HepG2 (cell line): ENCODE measurements around the gene FKBP10. TPM values are rescaled to one million over a fixed set of nuclear protein-coding genes. Genes with fewer than 3 reads are reported as not detected.

Experiments
- ATAC-seq: fragments of 200-7000 bp; cut with Tn5 transposase; 3 replicates; pipeline ENCODE4 v1.9.1; 2020; ENCODE audit warnings: mild to moderate bottlenecking, moderate library complexity
- BruUV-seq: library from RNA; stranded (reverse); fragments of 400-500 nt; replicated peaks from 2 replicates; lab custom pipeline; 2021; lab: Mats Ljungman, UMichigan
- CTCF ChIA-PET: fragments of 300-600 bp; formaldehyde crosslinking; extraction: SDS; loops from one replicate; lab custom pipeline; 2021; ENCODE audit warnings: low total read pairs, inconsistent platforms, low intra/inter-chr PET ratio; lab: Yijun Ruan, JAX
- POLR2A ChIA-PET: fragments of 350-600 bp; sonication (Branson Sonifier 250); formaldehyde crosslinking; loops from one replicate; lab custom pipeline; 2020; ENCODE audit warnings: antibody characterized with exemption, inconsistent platforms; lab: Yijun Ruan, JAX
- DNase-seq: peaks from one replicate; pipeline ENCODE4 v3.0.0-alpha.2; 2015; ENCODE audit warnings: low spot score
- FAIRE-seq: peaks from 3 replicates; lab custom pipeline; 2011; peaks lifted over from hg19 to GRCh38; lab: Jason Lieb, UNC
- H2AFZ ChIP-seq: one replicate; pipeline ENCODE4 v1.6.1; 2011; ENCODE audit warnings: low read length, inconsistent platforms
- H3K27ac ChIP-seq: fragments of 300-600 bp; 3 replicates; pipeline ENCODE4 v1.8.0; 2011; ENCODE audit warnings: mixed run types, mild to moderate bottlenecking, mixed read lengths, low read length, inconsistent platforms; ENCODE audit not compliant: insufficient read depth; ENCODE audit errors: extremely low read length
- H3K27me3 ChIP-seq, 2 experiments: fragments of 200-600 bp in 1 of 2; 2 replicates in 1 of 2; 3 replicates in 1 of 2; pipeline versions ENCODE4 v1.6.0 to v1.8.0; 2011; ENCODE audit warnings: low read length in 2 of 2, mild to moderate bottlenecking in 2 of 2, moderate library complexity in 2 of 2, inconsistent platforms in 1 of 2; ENCODE audit not compliant: insufficient read depth in 2 of 2, control insufficient read depth in 1 of 2
- H3K36me3 ChIP-seq, 2 experiments: fragments of 200-600 bp in 1 of 2; replicated peaks in 1 of 2; 2 replicates in 1 of 2; 3 replicates in 1 of 2; pipeline versions ENCODE4 v1.5.1 to v1.8.0; 2011; ENCODE audit warnings: low read length in 2 of 2, inconsistent platforms in 1 of 2; ENCODE audit not compliant: insufficient read depth in 2 of 2, control insufficient read depth in 1 of 2
- H3K4me1 ChIP-seq: 2 replicates; pipeline ENCODE4 v1.5.1; 2012; ENCODE audit warnings: low read length, inconsistent platforms; ENCODE audit not compliant: insufficient read depth
- H3K4me2 ChIP-seq: 2 replicates; pipeline ENCODE4 v1.6.0; 2011; ENCODE audit warnings: low read depth, low read length, inconsistent platforms
- H3K4me3 ChIP-seq, 3 experiments: fragments of 200-600 bp in 1 of 3; sonication (generic), shearing (Covaris generic) in 1 of 3; replicated peaks in 1 of 3; 2 replicates each; pipeline ENCODE4 v1.5.1; 2011 to 2016; ENCODE audit warnings: low read length in 3 of 3, inconsistent platforms in 2 of 3, low read depth in 2 of 3, mild to moderate bottlenecking in 2 of 3, control low read depth in 1 of 3, mixed read lengths in 1 of 3; ENCODE audit not compliant: insufficient read depth in 1 of 3
- H3K79me2 ChIP-seq: one replicate; pipeline ENCODE4 v1.6.1; 2011; ENCODE audit warnings: low read length, inconsistent platforms; ENCODE audit not compliant: insufficient read depth
- H3K9ac ChIP-seq: 2 replicates; pipeline ENCODE4 v1.6.0; 2011; ENCODE audit warnings: mild to moderate bottlenecking, low read depth, low read length, inconsistent platforms; ENCODE audit not compliant: insufficient read depth
- H3K9me3 ChIP-seq: 2 replicates; pipeline ENCODE4 v1.5.1; 2012; ENCODE audit warnings: mild to moderate bottlenecking, low read length
- H4K20me1 ChIP-seq: 2 replicates; pipeline ENCODE4 v1.6.0; 2011; ENCODE audit warnings: inconsistent platforms, mild to moderate bottlenecking, low read length, moderate library complexity; ENCODE audit not compliant: insufficient read depth
- ATF7-NPFF ChIP-seq: sonication (generic); formaldehyde crosslinking; IDR thresholded peaks from 2 replicates; pipeline ENCODE4 v1.8.1; 2023; ENCODE audit warnings: mild to moderate bottlenecking, low read depth, missing genetic modification reagents, moderate library complexity
- DMAP1 ChIP-seq: IDR thresholded peaks from 2 replicates; pipeline ENCODE4 v1.6.1; 2016
- FOXM1 ChIP-seq: sonication (generic); formaldehyde crosslinking; IDR thresholded peaks from 2 replicates; pipeline ENCODE4 v1.5.0; 2020; ENCODE audit warnings: missing genetic modification reagents
- GATA4 ChIP-seq: sonication (generic); IDR thresholded peaks from 2 replicates; pipeline ENCODE4 v1.6.1; 2016; ENCODE audit warnings: antibody characterized with exemption, low read depth, borderline replicate concordance
- HDAC1 ChIP-seq: sonication (generic); formaldehyde crosslinking; IDR thresholded peaks from 2 replicates; pipeline ENCODE4 v1.5.1; 2020; ENCODE audit warnings: mild to moderate bottlenecking, missing genetic modification reagents
- MATR3 ChIP-seq: sonication (generic); formaldehyde crosslinking; IDR thresholded peaks from 2 replicates; pipeline ENCODE4 v1.4.0; 2020; ENCODE audit warnings: missing genetic modification reagents
- NONO ChIP-seq, 2 experiments: fragments of 450-650 bp in 1 of 2; sonication (generic) in 1 of 2; formaldehyde crosslinking in 1 of 2; IDR thresholded peaks in 1 of 2; conservative IDR thresholded peaks in 1 of 2; 2 replicates each; pipeline versions ENCODE4 v1.6.1 to v1.8.0; 2017 to 2022; ENCODE audit warnings: mild to moderate bottlenecking in 1 of 2, missing genetic modification reagents in 1 of 2, moderate library complexity in 1 of 2
- POLR2AphosphoS5 ChIP-seq: IDR thresholded peaks from 2 replicates; pipeline ENCODE4 v1.6.1; 2012; ENCODE audit warnings: low read depth, low read length
- RNF2 ChIP-seq: fragments of 450-650 bp; conservative IDR thresholded peaks from 2 replicates; pipeline ENCODE4 v1.6.1; 2016; ENCODE audit warnings: low read depth
- TARDBP ChIP-seq: sonication (generic); formaldehyde crosslinking; IDR thresholded peaks from 2 replicates; pipeline ENCODE4 v1.8.0; 2022; ENCODE audit warnings: mild to moderate bottlenecking, missing genetic modification reagents
- TMF1 ChIP-seq: sonication (generic); formaldehyde crosslinking; IDR thresholded peaks from 2 replicates; pipeline ENCODE4 v1.8.1; 2022; ENCODE audit warnings: low read depth, missing genetic modification reagents
- ZNF232 ChIP-seq: sonication (generic); formaldehyde crosslinking; IDR thresholded peaks from 2 replicates; pipeline ENCODE4 v1.4.0; 2020; ENCODE audit warnings: missing genetic modification reagents, borderline replicate concordance
- ZNF235 ChIP-seq: sonication (generic); formaldehyde crosslinking; IDR thresholded peaks from 2 replicates; pipeline ENCODE4 v1.8.1; 2023; ENCODE audit warnings: mild to moderate bottlenecking, missing genetic modification reagents, borderline replicate concordance
- ZNF562 ChIP-seq: sonication (generic); formaldehyde crosslinking; IDR thresholded peaks from 2 replicates; pipeline ENCODE4 v1.8.0; 2022; ENCODE audit warnings: missing genetic modification reagents, borderline replicate concordance
- ZNF644 ChIP-seq: IDR thresholded peaks from 2 replicates; pipeline ENCODE4 v1.6.1; 2016; ENCODE audit warnings: low read depth
- ZNF749 ChIP-seq: sonication (generic); formaldehyde crosslinking; IDR thresholded peaks from 2 replicates; pipeline ENCODE4 v1.8.0; 2022; ENCODE audit warnings: mild to moderate bottlenecking, missing genetic modification reagents, moderate library complexity, borderline replicate concordance
- ZNF792 ChIP-seq: IDR thresholded peaks from 2 replicates; pipeline ENCODE4 v1.6.1; 2016
- WGBS: methylation state at CpG from one replicate; pipeline ENCODE4 v1.1.6; 2017; ENCODE audit warnings: low lambda C conversion rate; 5-methylcytosine and 5-hydroxymethylcytosine counted together
- in situ Hi-C: cut with HindIII; loops from 2 replicates; pipeline ENCODE4 v1.10.0; 2017; ENCODE audit warnings: low pct_unique_long_range_greater_than_20kb; ENCODE audit not compliant: extremely low pct_ligation_motif_present
- intact Hi-C: fragments of 100-400 bp; cut with micrococcal nuclease; formaldehyde crosslinking; loops from one replicate; pipeline ENCODE4 v1.10.0; 2022; ENCODE audit not compliant: unreplicated experiment
- polyA plus RNA-seq, 8 experiments: library from polyadenylated mRNA; depleted of rRNA in 3 of 8; stranded (reverse) in 7 of 8; unstranded in 1 of 8; fragments of >200 nt; fragmentation: Illumina TruSeq in 4 of 8; extraction: Trizol in 4 of 8; gene quantifications; 2 replicates each; pipeline versions ENCODE4 v1.2.1 to v1.2.3, GENCODE V29; 2011 to 2016; ENCODE audit warnings: low read depth in 4 of 8, missing spikeins in 1 of 8, mixed read lengths in 1 of 8; ENCODE audit not compliant: insufficient read depth in 1 of 8
- total RNA-seq, 5 experiments: library from RNA; depleted of rRNA; stranded (reverse); fragments of >200 nt; fragmentation: Illumina TruSeq; extraction: Trizol; gene quantifications; 2 replicates each; pipeline ENCODE4 v1.2.3, GENCODE V29; 2016; ENCODE audit warnings: low read depth in 1 of 5
- TF ChIP-seq, protein P1 (sequence below): sonication (generic); formaldehyde crosslinking; conservative IDR thresholded peaks from 2 replicates; pipeline ENCODE4 v1.4.0; 2020; ENCODE audit warnings: missing genetic modification reagents
- TF ChIP-seq, protein P2 (sequence below): sonication (generic); formaldehyde crosslinking; conservative IDR thresholded peaks from 2 replicates; pipeline ENCODE4 v1.8.0; 2022; ENCODE audit warnings: mild to moderate bottlenecking, moderate library complexity, missing genetic modification reagents
- TF ChIP-seq, protein P3 (sequence below): sonication (generic); formaldehyde crosslinking; IDR thresholded peaks from 2 replicates; pipeline ENCODE4 v1.4.0; 2020; ENCODE audit warnings: mild to moderate bottlenecking, low read depth, missing genetic modification reagents
- TF ChIP-seq, protein P4 (sequence below): sonication (generic); formaldehyde crosslinking; IDR thresholded peaks from 2 replicates; pipeline ENCODE4 v1.4.0; 2020; ENCODE audit warnings: missing genetic modification reagents

The FKBP10 gene
- total and polyA plus RNA-seq, 2 of the 13 experiments (the other 11 are each of a cell fraction or from before 2014, with no cell fraction given), result 149 to 573 TPM

DNA sequence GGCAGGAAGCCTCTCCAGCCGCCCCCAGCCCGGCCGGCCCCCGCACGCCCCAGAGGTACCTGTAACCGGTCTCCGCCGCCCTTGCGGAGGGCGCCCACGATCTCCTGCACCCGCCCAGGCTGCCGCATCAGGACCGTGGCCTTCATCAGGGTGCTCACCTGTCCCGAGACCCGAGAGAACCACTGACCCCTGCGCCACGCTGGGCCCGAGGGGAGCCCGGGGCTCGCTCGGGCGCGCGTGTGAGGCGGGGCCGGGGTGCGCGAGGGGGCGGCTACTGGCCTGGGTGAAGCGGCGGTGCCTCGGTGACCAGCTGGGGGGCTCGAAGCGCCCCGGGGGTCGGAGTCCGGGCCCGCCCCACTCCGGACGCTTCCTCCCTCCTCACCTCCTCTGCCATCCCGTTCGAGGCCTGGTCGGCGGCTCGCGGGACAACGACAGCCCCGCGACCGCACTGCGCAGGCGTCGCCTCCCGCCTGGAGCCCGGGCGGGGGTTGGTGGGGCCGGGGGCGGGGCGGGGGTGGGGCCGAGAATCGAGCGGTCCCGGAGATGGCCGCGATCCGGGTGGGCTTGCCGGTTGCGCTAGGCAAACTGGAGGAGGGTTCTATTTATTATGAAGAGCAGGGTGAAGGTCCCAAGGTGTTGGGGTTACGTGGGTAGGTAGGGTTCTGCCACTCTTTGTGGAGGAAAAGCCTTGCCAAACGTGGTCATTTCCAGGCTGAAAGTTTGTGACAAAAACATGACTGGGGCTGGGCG lies 23.2 kb downstream of the FKBP10 start, which contains the start of gene NT5C3B:
Gene NT5C3B (minus strand): TSS at position 433 of the 750 bp plus-strand sequence. CDS start 39 bp downstream, at position 394.
- Histone ChIP-seq H3K36me3 (peaks cover 6 to 15% of the 10 kb centered on the region in 2 experiments), H3K4me3 (peak within 1 kb of the TSS; percentile 77 to 94 (median 93)), H3K9ac (peak within 1 kb of the TSS; percentile 82), H3K4me2 (peak within 1 kb of the TSS; percentile 80), H3K27me3 (no peaks in the 10 kb centered on the region), H3K9me3 (no peaks in the 10 kb centered on the region), H2AFZ (peak within 1 kb of the TSS; percentile 88), H3K79me2 (peaks cover 9% of the 10 kb centered on the region), H4K20me1 (no peaks in the 10 kb centered on the region), H3K27ac (peak within 1 kb of the TSS; percentile 53), H3K4me1 (peaks cover 38% of the 10 kb centered on the region)
- no peak for FAIRE-seq
- 2% methylated on average over 30 of the region's 72 CpGs for WGBS
- CTCF ChIA-PET, result no interaction called here
- peak; percentile 89 for ATAC-seq
- peak; percentile 52 for DNase-seq
- POLR2A ChIA-PET, result interaction anchor here (1.3 to 1.9 kb wide), 5 partner anchors 9 to 123 kb away, joined by 3 to 9 read pairs (median 4); partner anchors contain the start of genes FKBP10, KLHL11 and P3H4
- intact Hi-C loops, result no loop called here
- in situ Hi-C loops, result no loop called here
- no TSS peak for BruUV-seq
- TF ChIP-seq ZNF792 (CRISPR knock-in tag) (no peak; the same call in 1 of the 2 replicates), MATR3 (no peak), ZNF749 (CRISPR knock-in tag) (peak; percentile 74; the same call in 1 of the 2 replicates), NONO (IDR thresholded peaks at IDR 0.05) (no peak), NONO (CRISPR knock-in tag; conservative IDR thresholded peaks at IDR 0.05) (peak; percentile 81), ZNF644 (CRISPR knock-in tag) (no peak), HDAC1 (CRISPR knock-in tag) (peak; percentile 79), TMF1 (CRISPR knock-in tag) (no peak), TARDBP (0 out of 2 replicates have a peak, but pooled peaks have one; percentile 28), POLR2AphosphoS5 (peak; percentile 80), GATA4 (peak; percentile 19; the same call in 1 of the 2 replicates), ATF7-NPFF (CRISPR knock-in tag) (no peak), DMAP1 (CRISPR knock-in tag) (peak; percentile 52), FOXM1 (CRISPR knock-in tag) (no peak), ZNF232 (no peak), ZNF235 (CRISPR knock-in tag) (0 out of 2 replicates have a peak, but pooled peaks have one; percentile 88), ZNF562 (CRISPR knock-in tag) (no peak), RNF2 (no peak)
- TF ChIP-seq, protein P1, sequence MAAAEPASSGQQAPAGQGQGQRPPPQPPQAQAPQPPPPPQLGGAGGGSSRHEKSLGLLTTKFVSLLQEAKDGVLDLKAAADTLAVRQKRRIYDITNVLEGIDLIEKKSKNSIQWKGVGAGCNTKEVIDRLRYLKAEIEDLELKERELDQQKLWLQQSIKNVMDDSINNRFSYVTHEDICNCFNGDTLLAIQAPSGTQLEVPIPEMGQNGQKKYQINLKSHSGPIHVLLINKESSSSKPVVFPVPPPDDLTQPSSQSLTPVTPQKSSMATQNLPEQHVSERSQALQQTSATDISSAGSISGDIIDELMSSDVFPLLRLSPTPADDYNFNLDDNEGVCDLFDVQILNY (CRISPR knock-in tag), result peak; percentile 26; the same call in 1 of the 2 replicates
- TF ChIP-seq, protein P2, sequence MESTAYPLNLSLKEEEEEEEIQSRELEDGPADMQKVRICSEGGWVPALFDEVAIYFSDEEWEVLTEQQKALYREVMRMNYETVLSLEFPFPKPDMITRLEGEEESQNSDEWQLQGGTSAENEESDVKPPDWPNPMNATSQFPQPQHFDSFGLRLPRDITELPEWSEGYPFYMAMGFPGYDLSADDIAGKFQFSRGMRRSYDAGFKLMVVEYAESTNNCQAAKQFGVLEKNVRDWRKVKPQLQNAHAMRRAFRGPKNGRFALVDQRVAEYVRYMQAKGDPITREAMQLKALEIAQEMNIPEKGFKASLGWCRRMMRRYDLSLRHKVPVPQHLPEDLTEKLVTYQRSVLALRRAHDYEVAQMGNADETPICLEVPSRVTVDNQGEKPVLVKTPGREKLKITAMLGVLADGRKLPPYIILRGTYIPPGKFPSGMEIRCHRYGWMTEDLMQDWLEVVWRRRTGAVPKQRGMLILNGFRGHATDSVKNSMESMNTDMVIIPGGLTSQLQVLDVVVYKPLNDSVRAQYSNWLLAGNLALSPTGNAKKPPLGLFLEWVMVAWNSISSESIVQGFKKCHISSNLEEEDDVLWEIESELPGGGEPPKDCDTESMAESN (CRISPR knock-in tag), result peak; percentile 66
- TF ChIP-seq, protein P3, sequence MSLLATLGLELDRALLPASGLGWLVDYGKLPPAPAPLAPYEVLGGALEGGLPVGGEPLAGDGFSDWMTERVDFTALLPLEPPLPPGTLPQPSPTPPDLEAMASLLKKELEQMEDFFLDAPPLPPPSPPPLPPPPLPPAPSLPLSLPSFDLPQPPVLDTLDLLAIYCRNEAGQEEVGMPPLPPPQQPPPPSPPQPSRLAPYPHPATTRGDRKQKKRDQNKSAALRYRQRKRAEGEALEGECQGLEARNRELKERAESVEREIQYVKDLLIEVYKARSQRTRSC (CRISPR knock-in tag), result no peak
- TF ChIP-seq, protein P4, sequence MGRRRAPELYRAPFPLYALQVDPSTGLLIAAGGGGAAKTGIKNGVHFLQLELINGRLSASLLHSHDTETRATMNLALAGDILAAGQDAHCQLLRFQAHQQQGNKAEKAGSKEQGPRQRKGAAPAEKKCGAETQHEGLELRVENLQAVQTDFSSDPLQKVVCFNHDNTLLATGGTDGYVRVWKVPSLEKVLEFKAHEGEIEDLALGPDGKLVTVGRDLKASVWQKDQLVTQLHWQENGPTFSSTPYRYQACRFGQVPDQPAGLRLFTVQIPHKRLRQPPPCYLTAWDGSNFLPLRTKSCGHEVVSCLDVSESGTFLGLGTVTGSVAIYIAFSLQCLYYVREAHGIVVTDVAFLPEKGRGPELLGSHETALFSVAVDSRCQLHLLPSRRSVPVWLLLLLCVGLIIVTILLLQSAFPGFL (CRISPR knock-in tag), result no peak
